Esophagus muscularis mucosa (tissue), 4 donors: ENCODE results near the gene CD8B. TPM values are rescaled to one million over a fixed set of nuclear protein-coding genes. Genes with fewer than 3 reads are reported as not detected.
A peak's percentile ranks its signal among the peaks of the same experiment; 100 is the strongest.

ENCODE experiments used
- DNase-seq: peaks from one replicate; pipeline ENCODE4 v3.0.0-alpha.2; 2017; ENCODE audit errors: extremely low spot score
- H3K27ac ChIP-seq, 4 donors: fragments of 200-600 bp; sonication (generic); replicated peaks in 1 of 4; 1 replicate in 3 of 4; 2 replicates in 1 of 4; pipeline ENCODE4 v1.5.1; 2016 to 2019; ENCODE audit warnings: mild to moderate bottlenecking in 1 of 4
- H3K27me3 ChIP-seq, 4 donors: fragments of 200-600 bp; sonication (generic); one replicate each; pipeline versions ENCODE4 v1.5.1 to v1.6.0; 2016 to 2019
- H3K36me3 ChIP-seq, 4 donors: fragments of 200-600 bp; sonication (generic); one replicate each; pipeline ENCODE4 v1.5.1; 2016 to 2019
- H3K4me1 ChIP-seq, 4 donors: fragments of 200-600 bp; sonication (generic); one replicate each; pipeline ENCODE4 v1.5.1; 2016 to 2019
- H3K4me3 ChIP-seq, 4 donors: fragments of 200-600 bp; sonication (generic); 1 replicate in 2 of 4; 2 replicates in 2 of 4; pipeline ENCODE4 v1.5.1; 2016 to 2019; ENCODE audit warnings: mild to moderate bottlenecking in 4 of 4, moderate library complexity in 1 of 4
- H3K9me3 ChIP-seq, 4 donors: fragments of 200-600 bp; sonication (generic); 1 replicate in 3 of 4; 2 replicates in 1 of 4; pipeline ENCODE4 v1.5.1; 2016 to 2019
- CTCF ChIP-seq, 3 experiments: fragments of 200-600 bp in 2 of 3; fragments of 450-650 bp in 1 of 3; sonication (generic) in 2 of 3; IDR thresholded peaks; one replicate each; pipeline ENCODE4 v1.5.1; 2017 to 2019; ENCODE audit warnings: antibody characterized with exemption in 3 of 3, mild to moderate bottlenecking in 2 of 3, moderate library complexity in 1 of 3
- EP300 ChIP-seq: sonication (generic); formaldehyde crosslinking; IDR thresholded peaks from one replicate; pipeline ENCODE4 v1.6.1; 2017; ENCODE audit warnings: antibody characterized with exemption
- POLR2A ChIP-seq: fragments of 450-650 bp; IDR thresholded peaks from one replicate; pipeline ENCODE4 v1.6.1; 2017; ENCODE audit warnings: antibody characterized with exemption, moderate library complexity, mild to moderate bottlenecking, low read depth
- POLR2AphosphoS5 ChIP-seq, 2 donors: sonication (generic); formaldehyde crosslinking; IDR thresholded peaks; one replicate each; pipeline ENCODE4 v1.6.1; 2017; ENCODE audit warnings: antibody characterized with exemption in 2 of 2
- WGBS: methylation state at CpG from one replicate; pipeline ENCODE4 v1.1.5; 2018; 5-methylcytosine and 5-hydroxymethylcytosine counted together
- intact Hi-C: fragments of 100-400 bp; cut with DNase I; formaldehyde crosslinking; loops from one replicate; pipeline ENCODE4 v1.15.1; 2023
- total RNA-seq, 4 donors: library from RNA; depleted of rRNA; stranded (reverse); fragments of >200 nt; gene quantifications; one replicate each; pipeline versions ENCODE4 v1.1.0 to v1.2.1, GENCODE V29; 2016

The CD8B gene
- total RNA-seq, 4 donors from 2014 or later, result 0.65 to 4.3 (median 2.0) TPM; not detected in 1

- no peak overlapping the region for H3K27ac ChIP-seq
- peaks cover 0 to 15% (median 11%) of the 10 kb centered on the region in 4 donors for H3K4me1 ChIP-seq
- no peak overlapping the region for H3K4me3 ChIP-seq
- DNase-seq, result no peak
- H3K9me3 ChIP-seq, result no peaks in the 10 kb centered on the region
- 83% methylated on average over 10 of the region's 10 CpGs for WGBS
- no peaks in the 10 kb centered on the region for H3K36me3 ChIP-seq
- TF ChIP-seq CTCF (IDR thresholded peaks at IDR 0.05), result no peak
- no peak for TF ChIP-seq EP300
- no peak for TF ChIP-seq POLR2A
- no peak for TF ChIP-seq POLR2AphosphoS5 (IDR thresholded peaks at IDR 0.05)
- H3K27me3 ChIP-seq, result no peaks in the 10 kb centered on the region
- intact Hi-C loops, result no loop called here
Observed at GRCh38 chr2:86833315-86833714, 28.4 kb downstream of the CD8B start.

- no peak overlapping the region for H3K4me3 ChIP-seq
- peaks cover 0 to 10% (median 7%) of the 10 kb centered on the region in 4 donors for H3K4me1 ChIP-seq
- TF ChIP-seq EP300, result no peak
- no peaks in the 10 kb centered on the region for H3K9me3 ChIP-seq
- H3K27me3 ChIP-seq, result no peaks in the 10 kb centered on the region
- H3K36me3 ChIP-seq, result no peaks in the 10 kb centered on the region
- intact Hi-C loops, result no loop called here
- H3K27ac ChIP-seq, result no peak overlapping the region
- DNase-seq, result no peak
- 90% methylated on average over 7 of the region's 7 CpGs for WGBS
Observed at GRCh38 chr2:86832334-86833096, 29.2 kb downstream of the CD8B start.

DNA sequence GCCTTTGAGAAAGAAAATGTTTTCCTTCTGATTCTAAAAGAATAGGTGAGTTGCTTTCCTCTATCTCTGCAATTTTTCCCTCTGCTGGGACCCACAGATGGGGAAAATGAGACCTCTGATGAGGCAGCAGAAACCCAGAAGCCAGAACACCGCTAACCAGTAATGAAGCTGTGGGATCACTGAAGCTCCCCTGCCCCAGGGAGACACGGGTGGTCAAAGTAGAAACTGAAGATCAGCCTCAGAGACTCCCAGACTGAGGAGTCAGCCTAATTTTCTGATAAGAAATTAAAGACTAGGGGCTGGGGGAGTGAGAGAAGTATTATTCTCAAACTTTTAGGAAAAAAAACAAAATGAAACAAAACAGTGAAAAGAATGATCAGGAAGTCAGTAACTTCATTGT lies 30.1 kb downstream of the CD8B start:
- Histone ChIP-seq H3K4me1 (peaks cover 0 to 2% (median under 1%) of the 10 kb centered on the region in 4 donors), H3K9me3 (no peaks in the 10 kb centered on the region), H3K4me3 (no peak overlapping the region), H3K27ac (no peak overlapping the region), H3K36me3 (no peaks in the 10 kb centered on the region), H3K27me3 (no peaks in the 10 kb centered on the region)
- WGBS, result 55% methylated on average over 2 of the region's 2 CpGs
- intact Hi-C loops, result no loop called here
- no peak for DNase-seq
- no peak for TF ChIP-seq POLR2A
- no peak for TF ChIP-seq EP300

- H3K27me3 ChIP-seq, result peaks cover 0 to 17% (median 0%) of the 10 kb centered on the region in 4 donors
- 90% methylated on average over 2 of the region's 4 CpGs for WGBS
- H3K36me3 ChIP-seq, result no peaks in the 10 kb centered on the region
- no peak for DNase-seq
- peaks cover 0 to 8% (median 4%) of the 10 kb centered on the region in 4 donors for H3K9me3 ChIP-seq
- H3K4me1 ChIP-seq, result no peaks in the 10 kb centered on the region
- TF ChIP-seq CTCF (IDR thresholded peaks at IDR 0.05) (no peak), POLR2AphosphoS5 (IDR thresholded peaks at IDR 0.05) (no peak), POLR2A (no peak), EP300 (no peak)
- intact Hi-C loops, result no loop called here
- H3K4me3 ChIP-seq, result no peak overlapping the region
- H3K27ac ChIP-seq, result no peak overlapping the region
Observed at GRCh38 chr2:86826951-86827350, 34.7 kb downstream of the CD8B start.

DNA sequence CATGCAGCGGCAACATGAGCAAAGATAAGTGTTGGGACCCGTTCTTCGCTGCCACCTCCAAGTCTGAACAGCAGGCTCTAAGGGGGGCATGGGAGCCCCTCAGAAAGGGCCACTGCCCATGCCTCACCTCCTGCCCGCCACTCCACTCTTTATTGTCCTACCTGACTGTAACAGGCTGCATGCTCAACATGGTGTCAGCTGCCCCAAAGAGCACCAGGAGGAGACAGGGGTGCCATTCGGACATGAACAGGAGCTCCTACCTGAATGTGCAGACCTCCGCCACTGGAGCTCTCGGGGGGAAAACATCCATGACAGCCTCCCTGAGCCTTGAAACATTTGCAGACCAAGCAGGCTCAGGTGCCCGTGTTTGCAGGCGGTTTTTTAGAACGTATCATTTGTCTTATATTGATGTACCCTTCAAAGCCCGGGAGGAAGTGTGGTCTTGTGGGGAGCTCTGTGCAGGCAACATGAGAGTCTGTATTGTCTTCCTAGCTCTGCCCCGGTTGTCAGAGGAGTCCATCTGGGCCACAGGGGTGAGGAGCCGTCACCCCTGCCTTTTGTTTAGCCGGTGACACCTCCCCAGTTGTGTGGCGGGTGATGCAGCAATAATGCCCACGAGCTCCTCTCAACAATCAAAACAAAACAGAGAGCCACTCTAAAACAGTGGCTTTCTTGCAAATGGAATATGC lies 35.8 kb downstream of the CD8B start:
- TF ChIP-seq CTCF (IDR thresholded peaks at IDR 0.05) (no peak), POLR2AphosphoS5 (IDR thresholded peaks at IDR 0.05) (no peak), POLR2A (no peak), EP300 (no peak)
- WGBS, result 73% methylated on average over 14 of the region's 16 CpGs
- H3K4me3 ChIP-seq, result no peak overlapping the region
- H3K4me1 ChIP-seq, result no peaks in the 10 kb centered on the region
- peak; percentile 91 for DNase-seq
- H3K36me3 ChIP-seq, result no peaks in the 10 kb centered on the region
- H3K9me3 ChIP-seq, result peaks cover 0 to 8% (median 4%) of the 10 kb centered on the region in 4 donors
- intact Hi-C loops, result no loop called here
- H3K27ac ChIP-seq, result no peak overlapping the region
- H3K27me3 ChIP-seq, result peaks cover 0 to 23% (median 0%) of the 10 kb centered on the region in 4 donors
